DOHH2 (cell line): Measurements from ENCODE around the gene FANCB.

Experiments
- H3F3A ChIP-seq: fragments of 200-600 bp; sonication (generic), shearing (Covaris generic); 2 replicates; pipeline ENCODE4 v1.6.0; 2016; ENCODE audit warnings: antibody characterized with exemption, mild to moderate bottlenecking; ENCODE audit not compliant: control insufficient read depth, insufficient read depth
- H3K27ac ChIP-seq: fragments of 200-600 bp; sonication (generic); 2 replicates; pipeline ENCODE4 v1.5.1; 2014; ENCODE audit warnings: low read depth, mild to moderate bottlenecking, low read length, moderate library complexity
- H3K27me3 ChIP-seq: fragments of 200-600 bp; sonication (generic); 2 replicates; pipeline ENCODE4 v1.6.1; 2014; ENCODE audit warnings: mild to moderate bottlenecking, low read length, mixed read lengths; ENCODE audit not compliant: control insufficient read depth
- H3K36me3 ChIP-seq: fragments of 200-600 bp; sonication (generic); 2 replicates; pipeline ENCODE4 v1.6.1; 2014; ENCODE audit warnings: mild to moderate bottlenecking, low read length, moderate library complexity, mixed read lengths; ENCODE audit not compliant: control insufficient read depth
- H3K4me1 ChIP-seq: fragments of 200-600 bp; sonication (generic); 2 replicates; pipeline ENCODE4 v1.6.1; 2014; ENCODE audit warnings: mild to moderate bottlenecking, low read length, mixed read lengths; ENCODE audit not compliant: control insufficient read depth
- H3K4me2 ChIP-seq: fragments of 200-600 bp; sonication (generic); 2 replicates; pipeline ENCODE4 v1.6.0; 2014; ENCODE audit warnings: mild to moderate bottlenecking, low read length, moderate library complexity
- H3K4me3 ChIP-seq: fragments of 200-600 bp; sonication (generic); 2 replicates; pipeline ENCODE4 v1.5.1; 2014; ENCODE audit warnings: mild to moderate bottlenecking, low read length, mixed read lengths
- H3K79me2 ChIP-seq: fragments of 200-600 bp; sonication (generic); 2 replicates; pipeline ENCODE4 v1.6.1; 2014; ENCODE audit warnings: mild to moderate bottlenecking, low read length, mixed read lengths; ENCODE audit not compliant: control insufficient read depth
- H3K9me2 ChIP-seq: fragments of 200-600 bp; sonication (generic); replicated peaks from 2 replicates; pipeline ENCODE4 v1.6.1; 2014; ENCODE audit warnings: mild to moderate bottlenecking, low read length, mixed read lengths; ENCODE audit not compliant: control insufficient read depth
- H3K9me3 ChIP-seq: fragments of 200-600 bp; sonication (generic); 2 replicates; pipeline ENCODE4 v1.6.1; 2014; ENCODE audit warnings: antibody characterized with exemption, low read length, mixed read lengths; ENCODE audit not compliant: control insufficient read depth, insufficient read depth
- H4K20me1 ChIP-seq: fragments of 200-600 bp; sonication (generic); 2 replicates; pipeline ENCODE4 v1.6.0; 2014; ENCODE audit warnings: low read depth, mild to moderate bottlenecking, antibody characterized with exemption, low read length, moderate library complexity; ENCODE audit not compliant: control insufficient read depth, insufficient read depth
- EZH2phosphoT487 ChIP-seq: fragments of 200-600 bp; sonication (generic); IDR thresholded peaks from 2 replicates; pipeline ENCODE4 v1.6.1; 2017; ENCODE audit warnings: borderline replicate concordance, mild to moderate bottlenecking, antibody characterized with exemption, low read length, moderate library complexity, mixed read lengths
- TF ChIP-seq, protein P1 (sequence below): fragments of 200-600 bp; sonication (generic); IDR thresholded peaks from one replicate; pipeline ENCODE4 v1.5.1; 2014; ENCODE audit warnings: antibody characterized with exemption, mild to moderate bottlenecking, low read depth, low read length; ENCODE audit not compliant: poor library complexity, severe bottlenecking

Gene FANCB

DNA sequence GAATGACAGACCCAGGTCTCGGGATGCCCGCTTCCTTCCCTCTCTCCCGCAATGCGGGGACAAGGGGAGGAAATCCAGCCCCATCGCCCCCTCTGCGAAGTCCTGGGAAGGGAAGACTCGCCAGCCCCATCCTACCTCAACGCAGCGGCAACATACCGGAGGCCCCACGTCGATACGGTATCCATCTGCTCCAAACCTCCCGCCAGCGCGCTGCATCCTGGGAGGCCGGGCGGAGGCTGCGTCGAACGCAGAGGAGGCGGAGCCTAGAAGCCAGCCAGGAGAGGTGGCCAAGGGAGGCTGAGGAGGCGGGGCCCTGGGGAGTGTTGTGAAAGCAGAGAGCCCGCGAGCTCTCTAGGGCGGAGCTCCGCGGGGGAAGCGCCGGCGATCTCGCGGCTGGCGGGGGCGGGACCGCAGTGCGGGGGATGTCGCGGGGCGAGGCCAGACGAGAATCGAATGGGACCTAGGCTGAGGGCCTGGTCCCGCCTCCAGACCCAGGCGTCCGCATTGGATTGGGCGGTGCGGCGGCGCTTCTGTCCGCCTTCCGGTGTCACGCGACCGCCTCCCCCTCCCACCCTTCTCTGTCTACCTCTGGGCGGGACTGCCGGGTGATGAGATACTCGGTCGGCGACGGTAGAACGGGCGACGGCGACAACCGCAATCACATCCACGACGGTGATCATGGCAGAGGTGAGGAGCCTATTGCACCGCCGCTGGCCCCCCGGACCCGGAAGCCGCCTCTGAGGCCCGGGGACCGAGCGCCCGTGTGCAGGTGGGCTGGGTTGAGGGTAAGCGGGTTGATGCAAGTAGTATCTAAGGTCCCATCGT is at the start of gene FANCB, which contains the start of gene MOSPD2:
TSS of gene FANCB (minus strand) at position 219 of the 825 bp plus-strand sequence. CDS start 7,559 bp downstream, outside the sequence.
TSS of gene MOSPD2 (plus strand) at position 571 of the 825 bp plus-strand sequence. CDS start at position 679, 108 bp downstream.
- Histone ChIP-seq H3K79me2 (peaks cover 66% of the 10 kb centered on the region), H3K9me2 (no peaks in the 10 kb centered on the region), H3K27me3 (no peaks in the 10 kb centered on the region), H3F3A (no peaks in the 10 kb centered on the region), H3K27ac (peak within 1 kb of the TSS; percentile 49), H4K20me1 (no peaks in the 10 kb centered on the region), H3K36me3 (peaks cover 28% of the 10 kb centered on the region), H3K4me2 (peak within 1 kb of the TSS; percentile 80), H3K9me3 (no peaks in the 10 kb centered on the region), H3K4me3 (peak within 1 kb of the TSS; percentile 86), H3K4me1 (peaks cover 26% of the 10 kb centered on the region)
- TF ChIP-seq, protein P1, sequence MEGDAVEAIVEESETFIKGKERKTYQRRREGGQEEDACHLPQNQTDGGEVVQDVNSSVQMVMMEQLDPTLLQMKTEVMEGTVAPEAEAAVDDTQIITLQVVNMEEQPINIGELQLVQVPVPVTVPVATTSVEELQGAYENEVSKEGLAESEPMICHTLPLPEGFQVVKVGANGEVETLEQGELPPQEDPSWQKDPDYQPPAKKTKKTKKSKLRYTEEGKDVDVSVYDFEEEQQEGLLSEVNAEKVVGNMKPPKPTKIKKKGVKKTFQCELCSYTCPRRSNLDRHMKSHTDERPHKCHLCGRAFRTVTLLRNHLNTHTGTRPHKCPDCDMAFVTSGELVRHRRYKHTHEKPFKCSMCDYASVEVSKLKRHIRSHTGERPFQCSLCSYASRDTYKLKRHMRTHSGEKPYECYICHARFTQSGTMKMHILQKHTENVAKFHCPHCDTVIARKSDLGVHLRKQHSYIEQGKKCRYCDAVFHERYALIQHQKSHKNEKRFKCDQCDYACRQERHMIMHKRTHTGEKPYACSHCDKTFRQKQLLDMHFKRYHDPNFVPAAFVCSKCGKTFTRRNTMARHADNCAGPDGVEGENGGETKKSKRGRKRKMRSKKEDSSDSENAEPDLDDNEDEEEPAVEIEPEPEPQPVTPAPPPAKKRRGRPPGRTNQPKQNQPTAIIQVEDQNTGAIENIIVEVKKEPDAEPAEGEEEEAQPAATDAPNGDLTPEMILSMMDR, result no peak
- TF ChIP-seq EZH2phosphoT487, result no peak

DNA sequence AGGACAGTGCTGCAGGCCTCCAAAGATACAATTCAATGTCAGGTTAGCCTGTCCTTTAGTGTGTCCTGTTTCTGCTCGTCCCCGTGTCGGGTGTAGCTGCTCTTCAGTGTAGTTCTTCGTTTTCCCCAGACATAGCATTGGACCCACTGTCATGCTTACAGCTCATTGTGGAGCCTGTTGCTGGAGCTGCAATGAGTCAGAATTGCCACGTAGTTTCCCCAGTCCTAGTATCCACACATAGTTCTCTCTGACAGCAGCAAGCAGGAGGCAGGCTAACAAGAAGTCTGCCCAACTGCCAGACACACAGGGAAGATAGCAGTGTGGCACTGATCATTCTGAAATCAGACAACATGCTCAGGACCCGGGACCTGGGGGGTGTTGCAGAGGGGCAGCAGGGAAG is 49.6 kb upstream of the FANCB start:
- H3K4me2 ChIP-seq, result no peak overlapping the region
- H3K79me2 ChIP-seq, result no peaks in the 10 kb centered on the region
- no peaks in the 10 kb centered on the region for H3K9me3 ChIP-seq
- H3K27me3 ChIP-seq, result no peaks in the 10 kb centered on the region
- H3K4me1 ChIP-seq, result peaks cover 25% of the 10 kb centered on the region
- no peaks in the 10 kb centered on the region; the same call in 1 of the 2 replicates for H3K36me3 ChIP-seq
- H3K27ac ChIP-seq, result no peak overlapping the region
- no peak overlapping the region for H3K4me3 ChIP-seq
- no peaks in the 10 kb centered on the region for H3K9me2 ChIP-seq
- no peaks in the 10 kb centered on the region for H4K20me1 ChIP-seq
- TF ChIP-seq EZH2phosphoT487, result no peak
- TF ChIP-seq, protein P1, result no peak
- no peaks in the 10 kb centered on the region for H3F3A ChIP-seq

DNA sequence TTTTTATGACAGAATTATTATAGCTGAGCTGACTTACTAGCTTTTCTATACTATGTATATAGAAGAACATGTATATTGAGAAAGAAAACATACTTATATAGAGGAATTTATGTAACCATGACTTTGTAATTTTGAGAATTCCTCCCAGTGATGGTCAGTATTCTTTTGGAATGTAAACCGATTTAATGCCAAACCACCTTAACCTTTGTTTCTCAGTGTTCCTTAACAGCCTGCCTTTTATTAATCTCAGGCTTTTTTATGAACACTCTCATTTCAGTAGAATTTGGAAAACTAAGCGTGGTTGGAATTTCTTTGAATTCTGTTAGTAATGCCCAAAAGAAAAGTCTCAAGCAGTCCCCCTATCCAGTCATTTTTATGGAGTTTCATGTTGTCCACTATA is 47.3 kb upstream of the FANCB start:
- TF ChIP-seq, protein P1, result no peak
- no peak for TF ChIP-seq EZH2phosphoT487
- no peaks in the 10 kb centered on the region for H3K27me3 ChIP-seq
- H4K20me1 ChIP-seq, result no peaks in the 10 kb centered on the region
- no peaks in the 10 kb centered on the region for H3K9me2 ChIP-seq
- H3K36me3 ChIP-seq, result peaks cover 5% of the 10 kb centered on the region
- no peaks in the 10 kb centered on the region for H3K79me2 ChIP-seq
- no peaks in the 10 kb centered on the region for H3K9me3 ChIP-seq
- H3K4me1 ChIP-seq, result peaks cover 10% of the 10 kb centered on the region
- no peak overlapping the region for H3K27ac ChIP-seq
- H3F3A ChIP-seq, result no peaks in the 10 kb centered on the region
- no peak overlapping the region for H3K4me2 ChIP-seq
- no peak overlapping the region for H3K4me3 ChIP-seq
